T-cell (primary cell): ENCODE data around the gene SDF4. TPM values are rescaled to one million over a fixed set of nuclear protein-coding genes. Genes with fewer than 3 reads are reported as not detected.

Experiments used
- ATAC-seq, 4 experiments: fragments of 200-7000 bp in 3 of 4; fragments of 150-1000 bp in 1 of 4; cut with Tn5 transposase; replicated peaks in 1 of 4; 1 replicate in 3 of 4; 2 replicates in 1 of 4; pipeline ENCODE4 v1.10.0; 2021; ENCODE audit warnings: moderate library complexity in 3 of 4, mild to moderate bottlenecking in 2 of 4, moderate number of reproducible peaks in 1 of 4
- CTCF ChIA-PET, 2 donors: fragments of 300-600 bp; sonication (Branson Sonifier 250); formaldehyde crosslinking; loops; one replicate each; lab custom pipeline; 2022; ENCODE audit warnings: antibody characterized with exemption in 2 of 2; lab: Charles Lee
- POLR2A ChIA-PET, 2 donors: fragments of 300-600 bp; sonication (Branson Sonifier 250); formaldehyde crosslinking; loops; one replicate each; lab custom pipeline; 2022; ENCODE audit warnings: antibody characterized with exemption in 2 of 2; lab: Charles Lee
- DNase-seq, 35 experiments: peaks; one replicate each; pipeline versions ENCODE4 v3.0.0 to v3.0.0-alpha.2; 2013 to 2023
- H3K27ac ChIP-seq: one replicate; pipeline ENCODE4 v1.5.1; 2013; ENCODE audit warnings: low read length
- H3K27me3 ChIP-seq, 2 experiments: replicated peaks in 1 of 2; 1 replicate in 1 of 2; 2 replicates in 1 of 2; pipeline versions ENCODE4 v1.6.1 to v1.7.0; 2013; ENCODE audit warnings: low read length in 1 of 2, mixed read lengths in 1 of 2; ENCODE audit not compliant: control insufficient read depth in 2 of 2, insufficient read depth in 2 of 2; ENCODE audit errors: extremely low read depth in 1 of 2
- H3K36me3 ChIP-seq, 2 donors: 1 replicate in 1 of 2; 2 replicates in 1 of 2; pipeline versions ENCODE4 v1.6.1 to v1.7.0; 2013; ENCODE audit warnings: low read length in 1 of 2; ENCODE audit not compliant: control insufficient read depth in 2 of 2, insufficient read depth in 1 of 2; ENCODE audit errors: extremely low read depth in 1 of 2
- H3K4me1 ChIP-seq, 2 experiments: 1 replicate in 1 of 2; 2 replicates in 1 of 2; pipeline versions ENCODE4 v1.6.1 to v1.7.0; 2013; ENCODE audit warnings: low read length in 2 of 2, mixed read lengths in 1 of 2; ENCODE audit not compliant: insufficient read depth in 2 of 2, control insufficient read depth in 1 of 2; ENCODE audit errors: extremely low read depth in 1 of 2
- H3K4me3 ChIP-seq, 2 donors: 1 replicate in 1 of 2; 2 replicates in 1 of 2; pipeline versions ENCODE4 v1.5.1 to v1.7.0; 2013; ENCODE audit warnings: mild to moderate bottlenecking in 2 of 2, low read length in 1 of 2, moderate library complexity in 1 of 2; ENCODE audit not compliant: control insufficient read depth in 1 of 2; ENCODE audit errors: extremely low read depth in 1 of 2
- H3K9me3 ChIP-seq: 2 replicates; pipeline ENCODE4 v1.7.0; 2013
- H3K27ac Mint-ChIP-seq, 2 donors: one replicate each; pipeline ENCODE4 v1.8.0; 2020 to 2021; ENCODE audit warnings: mild to moderate bottlenecking in 2 of 2, mixed read lengths in 2 of 2
- H3K27me3 Mint-ChIP-seq, 2 donors: one replicate each; pipeline ENCODE4 v1.8.0; 2021 to 2022; ENCODE audit warnings: mixed read lengths in 2 of 2
- H3K36me3 Mint-ChIP-seq: one replicate; pipeline ENCODE4 v1.8.0; 2021; ENCODE audit warnings: mixed read lengths
- H3K4me1 Mint-ChIP-seq, 3 donors: one replicate each; pipeline ENCODE4 v1.8.0; 2020 to 2022; ENCODE audit warnings: mixed read lengths in 3 of 3, mild to moderate bottlenecking in 1 of 3
- H3K4me3 Mint-ChIP-seq, 3 donors: one replicate each; pipeline ENCODE4 v1.8.0; 2020 to 2022; ENCODE audit warnings: mild to moderate bottlenecking in 3 of 3, mixed read lengths in 3 of 3, moderate library complexity in 3 of 3
- H3K9me3 Mint-ChIP-seq, 3 donors: one replicate each; pipeline ENCODE4 v1.8.0; 2020 to 2022; ENCODE audit warnings: mixed read lengths in 3 of 3
- WGBS: methylation state at CpG from one replicate; pipeline ENCODE4 v1.1.5; 2013; ENCODE audit warnings: missing lambda C conversion rate; ENCODE audit not compliant: insufficient coverage; 5-methylcytosine and 5-hydroxymethylcytosine counted together
- total RNA-seq, 35 experiments: library from RNA in 6 of 35; stranded (reverse) in 6 of 35; fragments of 120-200 nt in 1 of 35; gene quantifications; one replicate each; pipeline versions ENCODE4 v1.2.1 to v1.2.4 and lab custom pipeline; 2013 to 2026

Gene SDF4
- total RNA-seq, 5 donors from 2014 or later (not counting 1 experiment from before 2014, with no cell fraction given), result 98.6 to 151 (median 141) TPM

DNA sequence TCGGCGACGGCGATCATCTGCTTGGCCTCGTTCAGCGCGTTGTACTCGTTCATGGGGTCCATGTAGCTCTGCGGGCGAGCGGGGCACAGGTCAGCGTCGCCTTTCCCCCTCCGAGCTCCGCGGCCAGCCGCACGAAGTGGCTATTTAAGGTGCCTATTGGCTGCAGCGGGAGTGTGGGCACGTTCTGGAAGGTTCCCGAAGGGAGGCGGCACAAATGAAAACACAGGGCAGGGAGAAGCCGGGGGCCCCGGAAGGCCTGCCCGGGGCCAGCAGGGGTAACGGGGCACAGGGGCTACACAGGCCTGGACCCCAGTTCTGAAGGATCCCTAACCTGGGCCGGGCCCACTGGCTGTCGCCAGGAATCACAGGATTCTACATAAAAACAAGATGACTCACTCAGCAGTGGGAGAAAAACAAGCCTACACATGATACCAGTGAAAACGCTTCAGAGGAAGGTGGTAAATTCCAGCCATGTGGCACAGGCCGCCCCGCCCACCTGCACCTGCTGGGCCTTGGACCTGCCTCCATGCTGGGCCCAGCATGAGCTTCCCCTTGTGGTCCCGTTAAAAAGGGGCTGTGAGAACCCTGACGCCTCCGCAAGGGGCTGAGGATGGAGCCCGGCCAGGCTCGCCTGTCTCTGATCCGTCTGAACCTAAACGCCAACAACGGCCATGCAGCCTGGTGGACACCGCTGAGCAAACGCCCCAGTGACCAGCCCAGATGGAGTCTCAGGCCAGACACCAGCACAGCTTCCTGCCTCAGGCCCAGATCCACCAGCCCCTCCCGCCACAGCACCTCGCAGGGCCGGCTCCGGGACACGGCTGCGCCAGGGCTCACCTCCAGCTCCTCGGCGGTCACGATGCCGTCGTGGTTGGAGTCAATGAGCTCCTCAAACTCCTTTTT is 13.9 kb downstream of the SDF4 start:
- DNase-seq, result peak in 2 of 35 experiments; percentile 27 to 52
- peaks cover 27% of the 10 kb centered on the region for H3K36me3 Mint-ChIP-seq
- peak overlapping the region in 1 of 2 donors; percentile 23 for H3K27ac Mint-ChIP-seq
- peak overlapping the region; percentile 71 for H3K27ac ChIP-seq
- ChIA-PET POLR2A (no interaction called here), CTCF (interaction anchor here in 1 of 2 donors (0.7 kb wide), 1 partner anchor 17 kb away, joined by 3 read pairs; no protein-coding TSS in a partner anchor)
- no peak for ATAC-seq
- no peaks in the 10 kb centered on the region for H3K27me3 ChIP-seq
- H3K36me3 ChIP-seq, result peaks cover 15 to 49% of the 10 kb centered on the region in 2 donors
- peaks cover 10 to 83% of the 10 kb centered on the region in 2 experiments for H3K4me1 ChIP-seq
- peaks cover 21 to 50% (median 31%) of the 10 kb centered on the region in 3 donors for H3K4me1 Mint-ChIP-seq
- no peaks in the 10 kb centered on the region for H3K27me3 Mint-ChIP-seq
- WGBS, result 87% methylated on average over 52 of the region's 52 CpGs
- no peak overlapping the region for H3K4me3 Mint-ChIP-seq
- H3K4me3 ChIP-seq, result no peak overlapping the region
- no peaks in the 10 kb centered on the region for H3K9me3 Mint-ChIP-seq
- no peaks in the 10 kb centered on the region for H3K9me3 ChIP-seq

GRCh38 chr1:1216770-1217620 is 14.8 kb downstream of the SDF4 start:
- Histone ChIP-seq H3K27ac (peak overlapping the region; percentile 81), H3K27me3 (no peaks in the 10 kb centered on the region), H3K4me1 (peaks cover 13 to 89% of the 10 kb centered on the region in 2 experiments), H3K36me3 (peaks cover 9 to 41% of the 10 kb centered on the region in 2 donors), H3K4me3 (no peak overlapping the region), H3K9me3 (no peaks in the 10 kb centered on the region)
- H3K27ac Mint-ChIP-seq, result peak overlapping the region; percentile 90 to 96
- peak overlapping the region; percentile 21 to 55 (median 31) for H3K4me3 Mint-ChIP-seq
- H3K27me3 Mint-ChIP-seq, result no peaks in the 10 kb centered on the region
- ChIA-PET POLR2A (no interaction called here), CTCF (interaction anchor here in 1 of 2 donors (0.7 kb wide), 1 partner anchor 16 kb away, joined by 3 read pairs; no protein-coding TSS in a partner anchor)
- DNase-seq (peak in 19 of 35 experiments; percentile 30 to 73 (median 44)), ATAC-seq (peak in 3 of 4 experiments; percentile 12 to 30 (median 25))
- H3K36me3 Mint-ChIP-seq, result peaks cover 24% of the 10 kb centered on the region
- WGBS, result 82% methylated on average over 64 of the region's 74 CpGs
- no peaks in the 10 kb centered on the region for H3K9me3 Mint-ChIP-seq
- peaks cover 17 to 48% (median 29%) of the 10 kb centered on the region in 3 donors for H3K4me1 Mint-ChIP-seq

DNA sequence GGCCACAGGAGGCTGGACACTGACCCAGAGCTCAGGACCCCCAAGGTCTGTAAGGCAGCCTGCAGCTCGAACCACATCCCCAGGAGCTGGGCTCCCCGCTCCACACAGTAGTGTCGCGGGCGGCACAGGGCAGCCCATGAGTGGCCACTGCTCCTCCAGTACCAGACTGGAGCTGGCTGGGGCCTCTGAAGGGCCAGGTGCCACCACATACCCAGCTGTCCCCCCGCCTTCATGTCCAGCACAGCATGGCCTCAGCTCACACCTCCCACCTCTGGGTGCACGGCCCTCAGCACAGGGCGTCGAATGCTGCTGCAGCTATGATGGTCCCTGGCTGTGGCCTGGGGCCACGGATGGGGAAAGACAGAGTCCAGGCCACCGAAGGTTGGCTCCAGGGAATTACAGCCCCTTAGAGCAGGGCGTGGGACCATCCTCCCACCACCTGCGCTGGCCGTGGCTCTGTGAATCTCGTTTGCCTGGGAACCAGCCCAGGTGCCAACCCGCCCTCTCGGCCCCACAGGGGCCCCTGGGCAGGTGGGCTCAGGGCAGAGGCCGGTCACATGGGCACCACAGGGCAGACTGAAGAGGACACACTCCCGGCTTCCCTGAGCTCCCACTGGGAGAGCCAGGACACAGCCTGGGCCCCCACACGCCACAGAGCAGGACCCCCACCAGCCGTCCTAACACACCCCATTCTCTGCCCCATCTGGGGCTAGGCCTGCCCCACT is 15.8 kb downstream of the SDF4 start:
- Histone ChIP-seq H3K4me3 (no peak overlapping the region), H3K4me1 (peaks cover 13 to 93% of the 10 kb centered on the region in 2 experiments), H3K36me3 (peaks cover 9 to 32% of the 10 kb centered on the region in 2 donors), H3K9me3 (no peaks in the 10 kb centered on the region), H3K27me3 (no peaks in the 10 kb centered on the region), H3K27ac (peak overlapping the region; percentile 81)
- DNase-seq, result no peak
- peaks cover 20% of the 10 kb centered on the region for H3K36me3 Mint-ChIP-seq
- ChIA-PET POLR2A (no interaction called here), CTCF (no interaction called here)
- ATAC-seq, result no peak
- H3K9me3 Mint-ChIP-seq, result no peaks in the 10 kb centered on the region
- H3K4me3 Mint-ChIP-seq, result peak overlapping the region in 1 of 3 donors; percentile 65
- WGBS, result 90% methylated on average over 18 of the region's 21 CpGs
- no peaks in the 10 kb centered on the region for H3K27me3 Mint-ChIP-seq
- H3K27ac Mint-ChIP-seq, result peak overlapping the region; percentile 90 to 96
- H3K4me1 Mint-ChIP-seq, result peaks cover 17 to 50% (median 31%) of the 10 kb centered on the region in 3 donors

GRCh38 chr1:1215080-1215676 is 16.6 kb downstream of the SDF4 start:
- no peaks in the 10 kb centered on the region for H3K9me3 Mint-ChIP-seq
- POLR2A ChIA-PET, result interaction anchor here in 1 of 2 donors (0.5 kb wide), 1 partner anchor 175 kb away, joined by 3 read pairs; no protein-coding TSS in a partner anchor
- no peaks in the 10 kb centered on the region for H3K27me3 Mint-ChIP-seq
- Histone ChIP-seq H3K4me3 (no peak overlapping the region), H3K4me1 (peaks cover 13 to 88% of the 10 kb centered on the region in 2 experiments), H3K36me3 (peaks cover 8 to 23% of the 10 kb centered on the region in 2 donors), H3K9me3 (no peaks in the 10 kb centered on the region), H3K27me3 (no peaks in the 10 kb centered on the region), H3K27ac (peak overlapping the region; percentile 81)
- peak overlapping the region; percentile 79 to 82 for H3K27ac Mint-ChIP-seq
- 51% methylated on average over 2 of the region's 11 CpGs for WGBS
- CTCF ChIA-PET, result no interaction called here
- peak in 1 of 4 experiments; percentile 21 for ATAC-seq
- peak in 1 of 35 experiments; percentile 66 for DNase-seq
- peaks cover 17 to 49% (median 31%) of the 10 kb centered on the region in 3 donors for H3K4me1 Mint-ChIP-seq
- H3K4me3 Mint-ChIP-seq, result peak overlapping the region in 2 of 3 donors; percentile 37 to 65
- peaks cover 14% of the 10 kb centered on the region for H3K36me3 Mint-ChIP-seq

DNA sequence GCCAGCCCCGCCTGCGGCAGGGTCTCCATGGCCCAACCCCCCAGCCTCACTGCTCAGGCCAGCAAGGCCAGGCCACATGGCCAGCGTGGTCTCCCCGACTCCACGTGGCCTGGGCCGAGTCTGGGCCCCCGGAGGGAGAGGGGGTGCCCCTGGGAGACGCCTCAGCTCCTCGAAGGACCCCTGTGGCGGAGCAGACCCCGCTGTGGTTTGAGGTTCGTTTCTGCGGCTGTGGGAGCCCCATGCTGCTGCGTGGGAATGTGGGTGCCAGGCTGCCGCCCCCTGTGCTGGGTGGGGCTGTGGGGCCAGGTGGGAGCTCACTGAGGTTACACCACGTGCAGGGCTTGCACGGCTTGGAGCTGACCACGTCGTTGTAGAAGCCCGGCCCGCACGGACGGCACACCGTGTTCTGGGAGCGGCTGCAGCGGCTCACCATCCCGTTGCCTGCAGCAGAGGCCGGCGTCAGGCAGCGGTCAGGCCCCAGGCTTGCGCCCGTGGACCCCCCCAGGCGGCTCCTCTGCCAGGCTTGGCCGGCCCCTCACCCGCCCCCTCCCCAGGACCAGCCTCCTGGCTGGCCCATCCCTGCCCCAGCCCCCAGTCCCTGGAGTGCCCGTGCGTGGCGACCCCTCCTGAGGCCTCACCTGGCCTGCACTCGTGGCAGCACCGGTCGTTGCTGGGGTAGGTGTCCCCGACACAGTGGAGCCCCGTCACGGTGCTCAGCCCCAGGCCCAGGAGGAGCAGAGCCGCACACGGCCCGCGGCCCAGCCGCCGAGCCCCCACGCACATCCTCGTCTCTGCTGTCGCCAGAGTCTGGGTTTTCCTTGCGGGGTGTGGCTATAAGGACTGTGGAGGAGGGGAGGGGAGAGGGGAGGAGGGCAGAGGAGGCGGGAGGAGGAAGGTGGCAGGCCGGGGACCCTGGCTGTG is 18.2 kb downstream of the SDF4 start, which contains the start of gene TNFRSF4:
TNFRSF4 (minus strand) TSS at position 809 of the 921 bp plus-strand sequence; CDS start at position 783, 26 bp downstream.
- Histone ChIP-seq H3K4me1 (peaks cover 18 to 84% of the 10 kb centered on the region in 2 experiments), H3K27me3 (no peaks in the 10 kb centered on the region), H3K27ac (peak within 1 kb of the TSS; percentile 81), H3K9me3 (no peaks in the 10 kb centered on the region), H3K4me3 (peak within 1 kb of the TSS; percentile 44 to 51), H3K36me3 (peaks cover 4 to 12% of the 10 kb centered on the region in 2 donors)
- CTCF ChIA-PET, result no interaction called here
- H3K4me3 Mint-ChIP-seq, result peak within 1 kb of the TSS; percentile 53 to 65 (median 63)
- H3K36me3 Mint-ChIP-seq, result peaks cover 11% of the 10 kb centered on the region
- peak within 1 kb of the TSS; percentile 79 to 82 for H3K27ac Mint-ChIP-seq
- ATAC-seq (peak; percentile 16 to 32 (median 22)), DNase-seq (peak in 11 of 35 experiments; percentile 3 to 63 (median 38))
- H3K27me3 Mint-ChIP-seq, result no peaks in the 10 kb centered on the region
- WGBS, result 3% methylated on average over 53 of the region's 56 CpGs
- H3K4me1 Mint-ChIP-seq, result peaks cover 22 to 51% (median 37%) of the 10 kb centered on the region in 3 donors
- POLR2A ChIA-PET, result no interaction called here
- H3K9me3 Mint-ChIP-seq, result no peaks in the 10 kb centered on the region
